ENCODE results near the gene PBX2. TPM values are rescaled to one million over a fixed set of nuclear protein-coding genes. Genes with fewer than 3 reads are reported as not detected.

The PBX2 gene
- total and polyA plus RNA-seq, 10 of the 15 experiments (the other 5 are each of a cell fraction or from before 2014, with no cell fraction given) = 0.84 to 66.5 (median 20.6) TPM

GRCh38 chr6:32166411-32167061 lies 23.5 kb downstream of the PBX2 start (continued):
- TF ChIP-seq EP300 (IDR thresholded peaks at IDR 0.05; ENCODE audit: borderline replicate concordance in 1 of 2, control insufficient read depth in 1 of 2, low read depth in 2 of 2, low read length in 2 of 2) (no peak), NR2C1 (IDR thresholded peaks at IDR 0.05) (no peak), KLF5 (IDR thresholded peaks at IDR 0.05; ENCODE audit: partially characterized antibody) (no peak), EGR1 (IDR thresholded peaks at IDR 0.05; ENCODE audit: borderline replicate concordance in 1 of 2, low read depth in 2 of 2, low read length in 2 of 2) (no peak)

GRCh38 chr6:32164295-32164694 lies 25.7 kb downstream of the PBX2 start, which contains the start of gene EGFL8:
EGFL8 (plus strand) TSS chr6:32164595; CDS start chr6:32166166, 1,571 bp downstream.
- ChIA-PET POLR2A (interaction anchor here (0.7 to 0.9 kb wide), 2 partner anchors 26 to 31 kb away, joined by 3 read pairs; partner anchors contain the start of gene PBX2), SMC1A (ENCODE audit: uncharacterized antibody, unreplicated experiment) (interaction anchor here (0.8 to 0.9 kb wide), 2 partner anchors 46 to 91 kb away, joined by 3 read pairs; no protein-coding TSS in a partner anchor), RAD21 (ENCODE audit: unreplicated experiment) (interaction anchor here (1.1 kb wide), 1 partner anchor 31 kb away, joined by 5 read pairs; no protein-coding TSS in a partner anchor), CTCF (interaction anchor here (1.1 to 1.2 kb wide), 2 partner anchors 18 to 31 kb away, joined by 3 to 4 read pairs; no protein-coding TSS in a partner anchor)
- Histone ChIP-seq H3K9ac (ENCODE audit: control insufficient read depth, insufficient read depth, low read length) (no peak within 1 kb of the TSS), H2AFZ (ENCODE audit: control insufficient read depth, low read depth, low read length) (no peak within 1 kb of the TSS), H4K20me1 (ENCODE audit: control insufficient read depth, insufficient read depth) (no peaks in the 10 kb centered on the region; the same call in 1 of the 2 replicates), H3K36me3 (ENCODE audit: control insufficient read depth in 2 of 2, insufficient read depth in 2 of 2, low read length in 1 of 2) (peaks cover 0 to 3% of the 10 kb centered on the region in 2 experiments; a peak in 1 of 4 replicates), H3K4me2 (ENCODE audit: control insufficient read depth, insufficient read depth) (no peak within 1 kb of the TSS), H3K27me3 (replicated peaks in 1 of 2; ENCODE audit: control insufficient read depth in 2 of 2, insufficient read depth in 2 of 2, low read length in 1 of 2) (no peaks in the 10 kb centered on the region), H3K79me2 (ENCODE audit: control insufficient read depth, insufficient read depth, low read length) (no peaks in the 10 kb centered on the region), H3K9me3 (replicated peaks; ENCODE audit: control insufficient read depth, insufficient read depth, low read length) (no peaks in the 10 kb centered on the region), H3K4me3 (no peak within 1 kb of the TSS), H3K4me1 (ENCODE audit: control insufficient read depth, insufficient read depth, low read length) (no peaks in the 10 kb centered on the region), H3K27ac (ENCODE audit: control insufficient read depth, insufficient read depth) (no peak within 1 kb of the TSS)
- FAIRE-seq = no peak
- no TSS peak for BruUV-seq (replicated peaks)
- in situ Hi-C loops (cut with MboI) = no loop called here
- no peak for DNase-seq (ENCODE audit: low read depth, low spot score)
- no peak for ATAC-seq
- intact Hi-C loops (cut with micrococcal nuclease; ENCODE audit: unreplicated experiment) = no loop called here
- TF ChIP-seq RELA (IDR thresholded peaks at IDR 0.05; ENCODE audit: borderline replicate concordance, partially characterized antibody) = no peak
- TF ChIP-seq SUPT20H (IDR thresholded peaks at IDR 0.05; ENCODE audit: borderline replicate concordance, control insufficient read depth, low read depth, low read length) = no peak
- no peak for TF ChIP-seq ASH2L (IDR thresholded peaks at IDR 0.05; ENCODE audit: borderline replicate concordance, low read depth)
- TF ChIP-seq CBFB (IDR thresholded peaks at IDR 0.05; ENCODE audit: low read depth) = no peak
- TF ChIP-seq MTA3 (IDR thresholded peaks at IDR 0.05; ENCODE audit: borderline replicate concordance, low read length) = no peak
- TF ChIP-seq ESRRA (IDR thresholded peaks at IDR 0.05; ENCODE audit: low read length) = no peak
